OCI-LY3 (cell line): ENCODE measurements around the gene TRABD2A.

ENCODE experiments used
- H2AFZ ChIP-seq: fragments of 200-600, 300-600 bp; shearing (Covaris generic); 2 replicates; pipeline ENCODE4 v1.6.0; 2014; ENCODE audit warnings: antibody characterized with exemption, low read depth, low read length
- H3K27ac ChIP-seq: fragments of 200-600, 300-600 bp; sonication (generic); 2 replicates; pipeline ENCODE4 v1.5.1; 2014; ENCODE audit warnings: mild to moderate bottlenecking, low read length, moderate library complexity, mixed read lengths
- H3K27me3 ChIP-seq: fragments of 200-600, 300-600 bp; sonication (generic); 2 replicates; pipeline ENCODE4 v1.6.1; 2014; ENCODE audit warnings: low read depth, low read length, mixed read lengths
- H3K36me3 ChIP-seq: fragments of 200-600, 300-600 bp; sonication (generic); replicated peaks from 2 replicates; pipeline ENCODE3; 2014; ENCODE audit warnings: low read depth, low read length, mixed read lengths
- H3K4me1 ChIP-seq: fragments of 300-600, 200-600 bp; sonication (generic); 2 replicates; pipeline ENCODE4 v1.6.1; 2014; ENCODE audit warnings: low read length, mixed read lengths
- H3K4me2 ChIP-seq: fragments of 200-600, 300-600 bp; sonication (generic); 2 replicates; pipeline ENCODE4 v1.6.1; 2014; ENCODE audit warnings: low read length, mixed read lengths
- H3K4me3 ChIP-seq: fragments of 300-600, 200-600 bp; sonication (generic); 2 replicates; pipeline ENCODE4 v1.5.1; 2014; ENCODE audit warnings: antibody characterized with exemption, mild to moderate bottlenecking, low read length, moderate library complexity
- H3K79me2 ChIP-seq: fragments of 300-600, 200-600 bp; shearing (Covaris generic); 2 replicates; pipeline ENCODE4 v1.6.1; 2014; ENCODE audit warnings: mild to moderate bottlenecking, low read length, mixed read lengths
- H3K9ac ChIP-seq: fragments of 300-600, 200-600 bp; shearing (Covaris generic); 2 replicates; pipeline ENCODE4 v1.6.0; 2014; ENCODE audit warnings: mild to moderate bottlenecking, low read length, moderate library complexity
- H3K9me3 ChIP-seq: fragments of 200-600, 300-600 bp; shearing (Covaris generic); 2 replicates; pipeline ENCODE4 v1.6.1; 2014; ENCODE audit warnings: low read length, mixed read lengths; ENCODE audit not compliant: insufficient read depth
- H4K20me1 ChIP-seq: fragments of 200-600, 300-600 bp; sonication (generic); 2 replicates; pipeline ENCODE4 v1.6.1; 2016; ENCODE audit warnings: low read length, mixed read lengths; ENCODE audit not compliant: insufficient read depth
- CTCF ChIP-seq: fragments of 200-600, 300-600 bp; sonication (generic); IDR thresholded peaks from 2 replicates; pipeline ENCODE4 v1.5.1; 2014; ENCODE audit warnings: antibody characterized with exemption, low read length, low read depth
- EZH2phosphoT487 ChIP-seq: fragments of 200-600 bp; shearing (Covaris generic); IDR thresholded peaks from 2 replicates; pipeline ENCODE4 v1.6.1; 2018; ENCODE audit warnings: antibody characterized with exemption, mixed run types, low read depth

TRABD2A gene

DNA sequence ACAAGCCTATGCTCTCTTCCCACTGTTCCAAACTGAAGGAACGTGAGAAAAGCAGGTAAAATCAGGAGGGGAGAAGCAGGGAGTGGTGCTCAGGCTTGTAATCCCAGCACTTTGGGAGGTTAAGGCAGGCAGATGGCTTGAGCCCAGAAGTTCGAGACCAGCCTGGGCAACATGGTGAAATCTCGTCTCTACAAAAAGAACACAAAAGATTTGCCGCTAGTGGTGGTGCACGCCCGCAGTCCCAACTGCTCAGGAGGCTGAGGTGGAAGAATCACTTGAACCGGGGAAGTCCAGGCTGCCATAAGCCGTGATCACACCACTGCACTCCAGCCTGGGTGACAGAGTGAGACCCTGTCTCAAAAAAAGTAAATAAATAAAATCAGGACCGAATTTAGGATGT is 23.3 kb upstream of the TRABD2A start:
- no peak overlapping the region for H3K27ac ChIP-seq
- H3K36me3 ChIP-seq: peaks cover 28% of the 10 kb centered on the region
- peaks cover 43% of the 10 kb centered on the region for H3K4me1 ChIP-seq
- H3K9me3 ChIP-seq: peaks cover 4% of the 10 kb centered on the region; the same call in 1 of the 2 replicates
- TF ChIP-seq EZH2phosphoT487 (no peak), CTCF (no peak)
- peaks cover 21% of the 10 kb centered on the region for H3K79me2 ChIP-seq
- H3K4me2 ChIP-seq: peak overlapping the region; percentile 88
- H3K27me3 ChIP-seq: peaks cover 8% of the 10 kb centered on the region; the same call in 1 of the 2 replicates
- H3K4me3 ChIP-seq: peak overlapping the region; percentile 93
- peaks cover 15% of the 10 kb centered on the region for H4K20me1 ChIP-seq
- peak overlapping the region; percentile 83; the same call in 1 of the 2 replicates for H3K9ac ChIP-seq
- 0 out of 2 replicates have a peak overlapping the region, but pooled peaks have one; percentile 27 for H2AFZ ChIP-seq

GRCh38 chr2:84902526-84902925 is 21.6 kb upstream of the TRABD2A start:
- H3K79me2 ChIP-seq: peaks cover 21% of the 10 kb centered on the region
- no peak overlapping the region for H2AFZ ChIP-seq
- H3K4me2 ChIP-seq: no peak overlapping the region
- no peak overlapping the region for H3K4me3 ChIP-seq
- peaks cover 4% of the 10 kb centered on the region; the same call in 1 of the 2 replicates for H3K9me3 ChIP-seq
- peaks cover 17% of the 10 kb centered on the region for H3K36me3 ChIP-seq
- H3K4me1 ChIP-seq: peaks cover 51% of the 10 kb centered on the region
- no peak overlapping the region for H3K9ac ChIP-seq
- peaks cover 14% of the 10 kb centered on the region for H4K20me1 ChIP-seq
- H3K27me3 ChIP-seq: peaks cover 8% of the 10 kb centered on the region; the same call in 1 of the 2 replicates
- TF ChIP-seq EZH2phosphoT487: no peak
- no peak for TF ChIP-seq CTCF
- H3K27ac ChIP-seq: no peak overlapping the region

- TF ChIP-seq EZH2phosphoT487: no peak
- TF ChIP-seq CTCF: no peak
- Histone ChIP-seq H2AFZ (no peak overlapping the region), H3K4me3 (no peak overlapping the region), H3K4me2 (peak overlapping the region; percentile 5; the same call in 1 of the 2 replicates), H4K20me1 (peaks cover 5% of the 10 kb centered on the region), H3K27me3 (peaks cover 8% of the 10 kb centered on the region; the same call in 1 of the 2 replicates), H3K4me1 (peaks cover 52% of the 10 kb centered on the region), H3K36me3 (peaks cover 10% of the 10 kb centered on the region), H3K79me2 (peaks cover 12% of the 10 kb centered on the region), H3K9ac (no peak overlapping the region), H3K9me3 (peaks cover 4% of the 10 kb centered on the region; the same call in 1 of the 2 replicates), H3K27ac (no peak overlapping the region)
These were observed 20.8 kb upstream of the TRABD2A start for GRCh38 chr2:84901593-84902120.

GRCh38 chr2:84900971-84901370 is 20.1 kb upstream of the TRABD2A start:
- Histone ChIP-seq H3K9ac (no peak overlapping the region), H3K79me2 (peaks cover 5% of the 10 kb centered on the region), H2AFZ (no peak overlapping the region)

More at GRCh38 chr2:84900971-84901370, 20.1 kb upstream of the TRABD2A start:
- no peaks in the 10 kb centered on the region for H4K20me1 ChIP-seq
- peaks cover 4% of the 10 kb centered on the region for H3K36me3 ChIP-seq
- peak overlapping the region; percentile 5; the same call in 1 of the 2 replicates for H3K4me2 ChIP-seq
- no peak overlapping the region for H3K27ac ChIP-seq
- H3K9me3 ChIP-seq: peaks cover 4% of the 10 kb centered on the region; the same call in 1 of the 2 replicates
- H3K4me1 ChIP-seq: peaks cover 54% of the 10 kb centered on the region
- no peak for TF ChIP-seq CTCF
- no peak for TF ChIP-seq EZH2phosphoT487
- H3K27me3 ChIP-seq: peaks cover 8% of the 10 kb centered on the region; the same call in 1 of the 2 replicates
- H3K4me3 ChIP-seq: no peak overlapping the region
